Measurements from ENCODE around the gene IMMP2L.

Gene IMMP2L

DNA sequence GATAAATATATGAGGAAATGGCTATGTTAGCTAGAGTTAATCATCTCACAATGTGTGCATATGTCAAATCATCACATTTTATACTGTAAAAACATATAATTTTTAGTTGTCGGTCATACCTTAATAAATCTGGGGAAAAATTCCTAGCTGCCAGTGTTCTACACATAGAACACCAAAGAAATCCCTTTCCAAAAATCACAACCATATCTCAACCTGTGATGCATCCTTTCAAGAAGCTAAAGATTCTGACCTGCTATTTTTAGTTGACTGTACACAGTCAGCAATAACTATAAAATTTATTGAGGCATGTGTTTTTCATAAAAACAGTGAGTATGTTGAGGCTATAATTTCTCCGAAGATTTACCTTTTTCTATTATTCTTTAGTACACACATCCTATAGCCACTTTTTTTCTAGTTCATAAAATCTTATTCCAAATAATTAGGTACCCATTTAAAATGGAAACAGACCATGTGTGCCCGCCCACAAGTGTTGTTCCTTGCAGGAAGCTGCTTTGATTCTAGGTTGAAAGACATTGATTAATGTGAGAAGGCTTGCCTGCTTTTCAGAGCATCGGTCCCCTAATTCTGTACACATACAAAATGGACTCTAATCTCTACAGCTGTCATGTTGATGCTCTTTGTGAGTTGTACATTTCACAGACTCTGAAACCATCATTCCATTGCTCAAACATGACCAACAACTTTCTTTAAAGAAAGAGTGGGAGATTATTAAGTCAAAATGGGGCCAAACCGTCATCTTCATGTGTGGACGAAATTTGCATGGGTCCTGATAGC is 588.9 kb downstream of the IMMP2L start:
- TF ChIP-seq, protein P1, sequence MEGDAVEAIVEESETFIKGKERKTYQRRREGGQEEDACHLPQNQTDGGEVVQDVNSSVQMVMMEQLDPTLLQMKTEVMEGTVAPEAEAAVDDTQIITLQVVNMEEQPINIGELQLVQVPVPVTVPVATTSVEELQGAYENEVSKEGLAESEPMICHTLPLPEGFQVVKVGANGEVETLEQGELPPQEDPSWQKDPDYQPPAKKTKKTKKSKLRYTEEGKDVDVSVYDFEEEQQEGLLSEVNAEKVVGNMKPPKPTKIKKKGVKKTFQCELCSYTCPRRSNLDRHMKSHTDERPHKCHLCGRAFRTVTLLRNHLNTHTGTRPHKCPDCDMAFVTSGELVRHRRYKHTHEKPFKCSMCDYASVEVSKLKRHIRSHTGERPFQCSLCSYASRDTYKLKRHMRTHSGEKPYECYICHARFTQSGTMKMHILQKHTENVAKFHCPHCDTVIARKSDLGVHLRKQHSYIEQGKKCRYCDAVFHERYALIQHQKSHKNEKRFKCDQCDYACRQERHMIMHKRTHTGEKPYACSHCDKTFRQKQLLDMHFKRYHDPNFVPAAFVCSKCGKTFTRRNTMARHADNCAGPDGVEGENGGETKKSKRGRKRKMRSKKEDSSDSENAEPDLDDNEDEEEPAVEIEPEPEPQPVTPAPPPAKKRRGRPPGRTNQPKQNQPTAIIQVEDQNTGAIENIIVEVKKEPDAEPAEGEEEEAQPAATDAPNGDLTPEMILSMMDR (IDR thresholded peaks at IDR 0.05; ENCODE audit: insufficient read depth, low read depth, low read length, missing control alignments), result no peak
- no peak overlapping the region for H3K4me3 ChIP-seq (ENCODE audit: low read length)
- no peak for DNase-seq (ENCODE audit: low read depth)

DNA sequence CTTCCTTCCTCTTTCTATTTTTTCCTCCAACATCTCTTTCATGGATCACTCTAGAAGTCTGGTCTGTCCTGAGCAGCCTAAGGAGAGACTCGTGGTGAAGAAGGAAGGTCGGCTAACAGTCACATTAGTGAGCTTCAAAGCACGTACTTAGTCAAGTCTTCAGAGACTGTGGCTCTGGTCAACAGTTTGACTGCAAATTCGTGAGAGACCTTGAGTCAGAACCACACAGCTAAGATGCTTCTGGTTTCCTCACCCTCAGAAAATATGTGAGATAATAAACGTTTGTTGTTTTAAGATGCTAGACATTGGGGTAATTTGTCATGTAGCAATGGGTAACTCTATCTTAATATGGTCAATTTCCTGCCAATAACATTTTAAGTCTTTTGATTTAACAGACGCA is 597.5 kb downstream of the IMMP2L start:
- TF ChIP-seq, protein P1 (IDR thresholded peaks at IDR 0.05; ENCODE audit: insufficient read depth, low read depth, low read length, missing control alignments), result no peak
- DNase-seq (ENCODE audit: low read depth), result no peak

DNA sequence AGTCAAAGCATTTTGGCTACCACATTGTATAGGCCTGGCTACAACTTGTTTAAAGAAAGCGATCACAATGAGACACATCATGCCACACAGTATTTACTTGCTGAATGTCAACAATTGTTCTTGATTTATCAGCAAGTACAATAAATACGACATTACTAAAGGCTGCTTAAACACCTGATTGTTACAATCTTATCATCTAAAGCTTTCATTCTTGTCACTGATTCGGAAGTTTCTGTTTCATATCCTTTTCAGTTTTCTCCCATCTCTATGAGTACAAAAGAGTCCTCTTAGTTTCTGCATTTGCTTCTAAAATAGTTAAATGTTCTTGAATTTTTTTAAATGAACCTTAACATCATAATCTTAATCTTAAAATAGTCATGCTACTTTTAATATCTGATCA is 599.5 kb downstream of the IMMP2L start:
- H3K4me3 ChIP-seq (ENCODE audit: low read length), result no peak overlapping the region
- no peak for DNase-seq (ENCODE audit: low read depth)
- TF ChIP-seq, protein P1 (IDR thresholded peaks at IDR 0.05; ENCODE audit: insufficient read depth, low read depth, low read length, missing control alignments), result no peak

More for the DNA sequence above, 597.5 kb downstream of the IMMP2L start:
- H3K4me3 ChIP-seq (ENCODE audit: low read length), result no peak overlapping the region

DNA sequence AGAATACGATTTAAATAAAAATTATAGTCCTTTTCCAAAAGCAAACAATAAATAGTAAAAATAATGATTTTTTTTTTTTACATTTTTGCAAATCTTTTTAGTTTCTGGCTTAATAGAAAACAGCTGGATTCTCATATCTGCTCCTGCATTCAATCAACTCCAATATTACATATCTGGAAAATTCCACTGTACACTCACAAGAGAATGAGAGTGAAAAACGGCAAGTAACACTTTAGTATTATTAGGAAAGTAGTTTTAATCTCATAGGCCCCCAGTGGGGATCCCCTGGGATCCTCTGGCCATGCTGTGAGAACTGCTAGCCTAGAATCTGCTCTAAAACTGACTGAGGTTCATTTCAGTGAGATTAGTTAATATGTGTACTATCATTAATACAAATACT is 599.9 kb downstream of the IMMP2L start:
- DNase-seq (ENCODE audit: low read depth), result no peak
- TF ChIP-seq, protein P1 (IDR thresholded peaks at IDR 0.05; ENCODE audit: insufficient read depth, low read depth, low read length, missing control alignments), result no peak
- H3K4me3 ChIP-seq (ENCODE audit: low read length), result no peak overlapping the region

DNA sequence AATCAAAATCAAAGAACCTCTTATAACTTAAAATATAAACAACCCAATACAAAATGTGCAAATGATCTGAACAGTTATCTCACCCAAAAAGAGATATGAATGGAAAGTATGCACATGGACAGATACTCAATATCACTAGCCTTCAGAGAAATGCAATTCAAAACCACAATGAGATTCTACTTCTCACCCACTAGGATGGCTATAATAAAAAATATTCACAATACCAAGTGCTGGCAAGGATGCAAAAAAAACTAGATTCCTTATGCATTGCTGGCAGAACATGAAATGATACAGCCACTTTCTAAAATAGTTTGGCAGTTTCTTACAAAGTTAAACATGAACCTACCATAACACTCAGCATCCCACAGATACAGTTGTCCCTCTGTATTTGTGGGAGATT is 601.5 kb downstream of the IMMP2L start:
- no peak overlapping the region for H3K4me3 ChIP-seq (ENCODE audit: low read length)
- TF ChIP-seq, protein P1 (IDR thresholded peaks at IDR 0.05; ENCODE audit: insufficient read depth, low read depth, low read length, missing control alignments), result no peak
- no peak for DNase-seq (ENCODE audit: low read depth)

DNA sequence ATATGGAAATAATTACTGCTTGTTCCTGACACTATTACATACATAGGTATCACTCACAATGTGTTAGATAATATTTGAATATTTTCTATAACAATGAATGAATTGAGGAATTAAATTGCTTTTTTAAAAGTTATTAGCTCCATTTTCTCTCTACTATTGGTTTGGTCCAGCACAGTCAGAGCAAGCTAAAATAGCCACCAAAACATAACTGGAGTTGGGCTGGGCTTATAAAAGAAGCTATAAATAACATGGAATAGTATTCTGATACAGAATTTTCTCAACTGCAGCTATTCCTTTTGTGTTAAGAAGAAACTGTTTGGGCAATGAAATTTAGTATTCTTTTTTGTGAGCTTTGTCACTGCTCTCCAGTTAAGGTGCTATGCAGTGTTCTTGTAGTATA is 614.0 kb downstream of the IMMP2L start:
- DNase-seq (ENCODE audit: low read depth), result no peak
- TF ChIP-seq, protein P1 (IDR thresholded peaks at IDR 0.05; ENCODE audit: insufficient read depth, low read depth, low read length, missing control alignments), result no peak
- no peak overlapping the region for H3K4me3 ChIP-seq (ENCODE audit: low read length)

DNA sequence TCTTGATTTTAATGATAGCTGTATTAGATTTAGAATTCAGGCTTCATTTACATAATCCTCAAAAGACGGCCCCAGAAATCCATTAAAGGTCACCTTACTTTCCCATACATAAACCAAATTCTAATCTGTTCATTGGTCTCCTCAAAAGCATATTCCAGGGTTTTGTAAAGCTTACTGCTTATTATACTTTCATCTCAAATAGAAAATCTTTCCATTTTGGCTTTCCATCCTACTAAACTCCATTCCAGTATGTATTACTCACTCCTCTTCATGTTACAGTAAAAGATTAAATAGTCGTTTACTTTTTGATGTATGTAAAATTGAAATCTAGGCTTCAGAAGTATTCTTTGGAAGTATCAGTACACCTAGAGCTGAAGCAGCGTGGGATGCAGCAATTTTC is 614.9 kb downstream of the IMMP2L start:
- TF ChIP-seq, protein P1 (IDR thresholded peaks at IDR 0.05; ENCODE audit: insufficient read depth, low read depth, low read length, missing control alignments), result no peak
- DNase-seq (ENCODE audit: low read depth), result no peak
- H3K4me3 ChIP-seq (ENCODE audit: low read length), result no peak overlapping the region
